ENCODE data around the gene RAD52.

Gene RAD52

DNA sequence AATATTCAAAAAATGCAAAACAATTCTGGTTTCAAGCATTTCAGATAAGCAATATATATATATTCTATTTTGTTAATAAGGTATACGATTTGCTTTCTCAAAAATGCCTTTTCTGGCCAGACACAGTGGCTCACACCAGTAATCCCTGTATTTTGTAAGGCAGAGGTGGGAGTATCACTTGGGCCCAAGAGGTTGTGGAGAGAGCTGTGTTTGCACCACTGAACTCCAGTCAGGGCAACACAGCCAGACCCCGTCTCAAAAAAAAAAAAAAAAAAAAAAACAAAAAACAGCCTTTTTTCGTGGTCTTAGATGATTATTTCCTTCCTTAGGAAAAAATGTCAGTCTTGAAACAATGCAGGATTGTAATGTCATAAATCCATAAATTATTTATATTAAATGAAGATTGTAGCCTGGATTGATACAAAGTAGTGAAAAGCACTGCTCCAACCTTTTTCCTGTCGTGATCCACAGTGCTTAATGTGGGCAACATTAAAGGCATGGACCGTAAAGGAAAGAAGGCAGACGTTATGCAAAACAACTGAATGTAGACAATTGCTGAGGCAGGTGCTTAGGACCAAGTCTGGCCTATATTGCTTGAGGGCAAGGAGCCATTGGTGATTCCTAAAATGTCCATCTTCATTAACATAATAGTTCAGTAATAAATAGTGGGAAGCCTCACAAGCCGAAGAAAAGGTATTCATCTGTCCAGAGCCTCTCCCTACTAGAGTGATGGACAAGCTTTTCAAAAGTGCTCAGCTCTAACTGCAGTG is 36.8 kb downstream of the RAD52 start:
- no peak for DNase-seq

DNA sequence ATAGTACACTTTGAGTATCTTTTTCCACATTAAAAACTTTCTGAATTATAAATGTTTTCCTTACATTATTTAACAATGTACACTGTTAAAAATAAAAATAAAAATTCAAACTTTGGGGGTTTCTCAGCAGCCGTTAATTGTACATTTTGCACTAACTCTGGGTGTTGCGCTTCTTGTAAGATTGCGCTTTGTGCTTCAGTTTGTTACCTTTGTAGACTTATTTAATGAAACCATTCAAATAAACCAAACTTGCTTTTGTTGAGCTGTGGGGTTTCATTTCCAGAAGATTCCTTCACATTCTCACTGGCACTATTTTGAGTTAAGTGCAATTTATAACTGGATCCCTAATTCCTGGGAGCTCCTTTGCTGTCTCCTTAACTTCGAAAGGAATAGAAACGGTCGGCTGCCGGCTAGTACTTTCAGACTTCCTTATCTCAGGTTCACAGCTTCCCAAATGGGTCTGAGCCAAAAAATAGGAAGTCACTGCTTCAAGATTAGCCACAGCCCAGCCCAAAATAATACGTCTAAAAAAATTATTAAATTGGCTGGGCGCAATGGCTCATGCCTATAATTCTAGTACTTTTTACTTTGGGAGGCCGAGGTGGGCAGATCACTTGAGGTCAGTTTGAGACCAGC is 38.2 kb downstream of the RAD52 start:
- DNase-seq, result no peak

DNA sequence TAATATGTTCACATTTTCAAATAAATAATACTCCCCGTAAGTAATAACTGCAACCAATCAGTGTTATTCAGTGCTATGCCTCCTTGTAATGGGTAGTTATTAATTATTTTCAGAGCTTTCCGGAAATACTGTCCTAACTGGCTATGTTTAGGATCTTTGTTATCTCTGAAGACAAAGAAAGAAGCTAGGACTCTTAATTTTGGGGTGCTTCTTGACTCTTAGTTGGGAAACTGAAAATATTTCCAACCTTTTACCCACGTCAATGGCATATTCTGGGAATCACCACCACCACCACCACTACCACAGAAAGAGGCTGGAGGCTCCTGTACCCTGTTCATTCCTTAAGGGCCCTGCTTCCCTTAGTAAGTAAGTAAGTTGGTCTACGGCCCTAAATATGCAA is 39.1 kb downstream of the RAD52 start:
- DNase-seq, result no peak

DNA sequence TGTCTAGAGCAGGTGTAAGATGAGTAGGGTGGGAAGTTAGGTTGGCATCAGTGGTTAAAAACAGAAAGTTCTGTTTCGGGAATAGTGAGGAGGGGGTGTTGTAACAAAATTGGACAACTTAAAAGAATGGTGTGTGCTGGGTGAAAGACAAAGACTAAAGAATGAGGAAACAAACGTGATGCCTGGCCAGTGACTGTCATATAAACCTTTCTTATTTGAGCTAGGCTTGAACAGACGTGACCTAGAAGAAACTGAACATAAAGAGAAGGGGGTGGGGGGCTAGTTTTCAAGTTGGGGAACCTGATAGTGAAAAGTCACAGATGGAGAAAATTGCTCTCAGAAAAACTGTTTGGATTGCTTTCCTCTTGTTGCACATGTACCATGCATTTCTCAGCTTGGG is 39.6 kb downstream of the RAD52 start:
- DNase-seq, result no peak

DNA sequence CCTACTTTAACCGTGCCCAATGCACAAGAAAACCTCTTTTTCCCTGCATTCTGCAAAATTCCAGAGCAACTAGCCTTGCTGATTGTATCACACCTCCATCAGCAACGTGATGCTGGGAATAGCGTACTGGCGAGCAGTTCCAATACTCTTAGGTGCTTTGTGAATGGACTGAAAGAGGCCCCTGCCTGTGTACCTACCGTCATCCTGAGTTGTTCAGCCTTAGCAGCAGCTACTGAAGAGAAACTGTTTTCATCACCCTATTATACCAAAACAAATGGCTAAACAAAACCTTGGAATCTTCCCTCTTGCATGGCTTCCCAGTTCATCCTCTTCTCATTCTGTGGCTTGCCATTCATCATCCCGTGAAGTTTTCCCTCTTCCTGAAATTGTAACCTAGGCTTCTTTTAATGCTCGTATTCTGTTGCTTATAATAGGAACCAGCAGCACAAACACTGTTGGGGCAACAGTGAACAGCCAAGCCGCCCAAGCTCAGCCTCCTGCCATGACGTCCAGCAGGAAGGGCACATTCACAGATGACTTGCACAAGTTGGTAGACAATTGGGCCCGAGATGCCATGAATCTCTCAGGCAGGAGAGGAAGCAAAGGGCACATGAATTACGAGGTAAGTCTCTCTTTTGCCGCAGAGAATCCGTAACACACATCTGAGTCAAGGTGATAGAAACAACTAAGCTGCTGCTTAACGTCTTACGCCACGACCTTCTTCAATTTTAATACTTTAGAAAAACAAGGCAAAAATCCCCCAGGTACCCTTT is 41.9 kb downstream of the RAD52 start:
- no peak for DNase-seq

GRCh38 chr12:906062-906585 is 43.4 kb downstream of the RAD52 start:
- no peak for DNase-seq

- DNase-seq, result no peak
Observed at GRCh38 chr12:905261-906031, 44.0 kb downstream of the RAD52 start.

DNA sequence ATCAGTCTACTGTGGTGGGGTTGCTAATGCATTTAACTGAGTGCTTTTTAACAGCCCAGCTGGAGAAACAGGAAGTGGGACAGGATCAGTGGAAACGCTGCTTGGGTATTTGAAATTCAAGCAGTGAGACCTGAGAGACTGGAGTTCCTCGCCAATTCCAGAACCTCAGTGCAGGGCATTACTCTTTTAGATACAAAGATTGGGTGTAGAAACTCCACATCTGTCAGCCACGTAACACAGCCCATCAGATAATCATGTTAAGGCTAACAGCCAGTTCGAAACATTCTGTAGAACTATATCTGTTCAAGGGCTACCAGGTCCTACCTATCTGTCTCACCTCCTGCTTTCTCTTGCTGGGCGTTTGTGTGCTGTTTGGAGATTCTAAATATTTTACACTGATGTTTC is 45.5 kb downstream of the RAD52 start:
- DNase-seq, result no peak

DNA sequence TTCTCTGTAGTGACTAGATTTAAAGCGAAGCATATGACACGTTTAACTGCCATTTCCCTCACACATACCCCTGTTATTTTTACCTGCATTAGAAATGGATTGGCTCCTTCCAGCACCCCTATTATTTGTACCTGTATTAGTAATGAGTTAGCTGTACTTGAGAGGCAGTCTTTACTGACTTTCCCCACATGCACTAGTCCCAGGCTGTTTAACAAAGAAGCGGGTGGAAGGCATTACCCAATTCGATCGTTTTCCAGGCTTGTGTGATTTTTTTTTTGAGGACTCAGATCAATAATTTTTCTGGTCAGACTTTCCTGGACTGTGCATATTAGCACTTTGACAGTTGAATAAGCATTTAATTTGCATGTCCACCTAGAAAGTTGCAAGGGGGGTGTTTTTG is 46.4 kb downstream of the RAD52 start:
- no peak for DNase-seq

- DNase-seq, result no peak
Observed at GRCh38 chr12:902581-902980, 46.9 kb downstream of the RAD52 start.

DNA sequence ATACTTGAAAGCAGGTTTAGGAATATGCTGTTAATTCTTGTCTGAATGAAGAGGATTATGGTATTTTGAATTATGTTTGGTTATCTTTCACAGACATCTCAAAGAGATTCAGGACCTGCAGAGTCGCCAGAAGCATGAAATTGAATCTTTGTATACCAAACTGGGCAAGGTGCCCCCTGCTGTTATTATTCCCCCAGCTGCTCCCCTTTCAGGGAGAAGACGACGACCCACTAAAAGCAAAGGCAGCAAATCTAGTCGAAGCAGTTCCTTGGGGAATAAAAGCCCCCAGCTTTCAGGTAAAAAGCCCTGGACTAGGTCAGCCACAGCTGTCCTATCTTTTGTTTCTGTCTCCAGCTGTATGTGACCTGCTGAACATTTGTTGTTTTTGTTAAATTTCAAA is 52.1 kb downstream of the RAD52 start:
- no peak for DNase-seq

- DNase-seq, result no peak
Observed at GRCh38 chr12:896031-896430, 53.5 kb downstream of the RAD52 start.

- DNase-seq, result no peak
Observed at GRCh38 chr12:894226-894625, 55.3 kb downstream of the RAD52 start.

GRCh38 chr12:886206-886605 is 63.3 kb downstream of the RAD52 start:
- DNase-seq, result no peak

DNA sequence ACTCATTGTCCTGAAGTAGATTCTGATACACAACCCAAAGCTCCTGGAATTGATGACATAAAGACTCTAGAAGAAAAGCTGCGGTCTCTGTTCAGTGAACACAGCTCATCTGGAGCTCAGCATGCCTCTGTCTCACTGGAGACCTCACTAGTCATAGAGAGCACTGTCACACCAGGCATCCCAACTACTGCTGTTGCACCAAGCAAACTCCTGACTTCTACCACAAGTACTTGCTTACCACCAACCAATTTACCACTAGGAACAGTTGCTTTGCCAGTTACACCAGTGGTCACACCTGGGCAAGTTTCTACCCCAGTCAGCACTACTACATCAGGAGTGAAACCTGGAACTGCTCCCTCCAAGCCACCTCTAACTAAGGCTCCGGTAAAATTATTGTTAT is 63.8 kb downstream of the RAD52 start:
- no peak for DNase-seq

GRCh38 chr12:884746-885414 is 64.6 kb downstream of the RAD52 start:
- DNase-seq, result no peak

- no peak for DNase-seq
Observed at GRCh38 chr12:880656-881055, 68.8 kb downstream of the RAD52 start.

- no peak for DNase-seq
Observed at GRCh38 chr12:879641-880040, 69.9 kb downstream of the RAD52 start.

DNA sequence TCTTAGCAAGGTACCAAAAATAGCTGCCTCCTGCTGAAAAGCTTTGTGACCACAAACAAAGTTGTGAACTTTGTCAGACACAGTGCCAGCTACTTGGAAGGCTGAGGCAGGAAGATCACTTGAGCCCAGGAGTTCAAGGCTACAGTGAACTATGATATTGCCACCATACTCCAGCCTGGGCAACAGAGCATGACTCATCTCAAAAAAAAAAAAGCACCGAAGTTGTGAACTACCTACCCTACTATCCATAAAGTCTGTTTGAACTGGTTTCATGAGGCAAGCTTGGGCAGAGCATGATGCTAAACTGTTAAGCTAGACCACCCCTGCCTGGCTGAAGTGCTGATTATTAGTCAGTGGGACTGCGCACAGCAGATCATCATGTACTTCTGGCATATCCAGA is 75.5 kb downstream of the RAD52 start:
- no peak for DNase-seq

- no peak for DNase-seq
Observed at GRCh38 chr12:870378-870777, 79.1 kb downstream of the RAD52 start.

- no peak for DNase-seq
Observed at GRCh38 chr12:868722-869121, 80.8 kb downstream of the RAD52 start.

DNA sequence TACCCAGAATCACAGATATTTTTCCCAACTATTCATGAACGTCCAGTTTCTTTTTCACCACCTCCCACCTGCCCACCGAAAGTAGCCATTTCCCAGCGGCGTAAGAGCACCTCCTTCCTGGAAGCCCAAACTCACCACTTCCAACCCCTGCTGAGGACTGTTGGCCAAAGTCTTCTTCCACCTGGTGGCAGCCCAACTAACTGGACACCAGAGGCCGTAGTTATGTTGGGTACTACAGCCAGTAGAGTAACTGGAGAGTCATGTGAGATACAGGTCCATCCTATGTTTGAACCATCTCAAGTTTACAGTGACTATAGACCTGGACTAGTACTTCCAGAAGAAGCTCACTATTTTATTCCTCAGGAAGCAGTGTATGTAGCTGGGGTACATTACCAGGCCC is 81.6 kb downstream of the RAD52 start:
- DNase-seq, result no peak

Data from activated CD4-positive, alpha-beta T cell treated with anti-CD3 and anti-CD28 coated beads for 4 hours (primary cell).